Activated effector memory CD4-positive, alpha-beta T cell treated with Interleukin-2 at 50 U/mL for 16 hours (primary cell): ENCODE data around the gene VILL.
"Not testable (repeated sequence)": the region's sequence is repeated elsewhere in the genome, so short reads cannot be mapped to it uniquely, and the experiment has no call there.

Experiments
- DNase-seq: peaks from one replicate; pipeline ENCODE4 v3.0.0-alpha.2; 2020

The VILL gene

GRCh38 chr3:38019658-38020341 lies 29.2 kb downstream of the VILL start:
- DNase-seq: no peak

GRCh38 chr3:38020342-38020726 lies 29.7 kb downstream of the VILL start:
- no peak for DNase-seq

- DNase-seq: no peak
Observed at GRCh38 chr3:38021196-38021595, 30.6 kb downstream of the VILL start.

GRCh38 chr3:38022301-38022700 lies 31.7 kb downstream of the VILL start:
- no peak for DNase-seq

GRCh38 chr3:38022896-38023709 lies 32.5 kb downstream of the VILL start:
- no peak for DNase-seq

- no peak for DNase-seq
Observed at GRCh38 chr3:38026856-38027255, 36.3 kb downstream of the VILL start.

- DNase-seq: no peak
Observed at GRCh38 chr3:38027466-38028465, 37.2 kb downstream of the VILL start.

GRCh38 chr3:38028621-38029361 lies 38.2 kb downstream of the VILL start:
- DNase-seq: no peak

GRCh38 chr3:38029400-38030125 lies 39.0 kb downstream of the VILL start, which contains the start of gene PLCD1:
Gene PLCD1 (minus strand): TSS chr3:38029642. CDS start chr3:38029539, 103 bp downstream.
- no peak for DNase-seq

- DNase-seq: no peak
Observed at GRCh38 chr3:38030126-38031021, 39.8 kb downstream of the VILL start.

GRCh38 chr3:38031022-38031994 lies 40.7 kb downstream of the VILL start:
- DNase-seq: peak; percentile 60

GRCh38 chr3:38032328-38032865 lies 41.8 kb downstream of the VILL start:
- no peak for DNase-seq

GRCh38 chr3:38033586-38033985 lies 43.0 kb downstream of the VILL start:
- not testable (repeated sequence) for DNase-seq

- not testable (repeated sequence) for DNase-seq
Observed at GRCh38 chr3:38034335-38034734, 43.7 kb downstream of the VILL start.

GRCh38 chr3:38036286-38036685 lies 45.7 kb downstream of the VILL start:
- DNase-seq: no peak

GRCh38 chr3:38036906-38037305 lies 46.3 kb downstream of the VILL start:
- DNase-seq: no peak

- no peak for DNase-seq
Observed at GRCh38 chr3:38038447-38038911, 47.9 kb downstream of the VILL start.

GRCh38 chr3:38039101-38039898 lies 48.7 kb downstream of the VILL start, which contains the start of gene DLEC1:
Gene DLEC1 (plus strand): TSS chr3:38039208. CDS start chr3:38039226, 18 bp downstream.
- peak; percentile 76 for DNase-seq
